EH (cell line): ENCODE data around the gene MGARP.
"Not testable (repeated sequence)": the region's sequence is repeated elsewhere in the genome, so short reads cannot be mapped to it uniquely, and the experiment has no call there.

Experiments used
- DNase-seq: peaks from one replicate; pipeline ENCODE4 v3.0.0-alpha.2; 2015; ENCODE audit warnings: low read depth

Gene MGARP

DNA sequence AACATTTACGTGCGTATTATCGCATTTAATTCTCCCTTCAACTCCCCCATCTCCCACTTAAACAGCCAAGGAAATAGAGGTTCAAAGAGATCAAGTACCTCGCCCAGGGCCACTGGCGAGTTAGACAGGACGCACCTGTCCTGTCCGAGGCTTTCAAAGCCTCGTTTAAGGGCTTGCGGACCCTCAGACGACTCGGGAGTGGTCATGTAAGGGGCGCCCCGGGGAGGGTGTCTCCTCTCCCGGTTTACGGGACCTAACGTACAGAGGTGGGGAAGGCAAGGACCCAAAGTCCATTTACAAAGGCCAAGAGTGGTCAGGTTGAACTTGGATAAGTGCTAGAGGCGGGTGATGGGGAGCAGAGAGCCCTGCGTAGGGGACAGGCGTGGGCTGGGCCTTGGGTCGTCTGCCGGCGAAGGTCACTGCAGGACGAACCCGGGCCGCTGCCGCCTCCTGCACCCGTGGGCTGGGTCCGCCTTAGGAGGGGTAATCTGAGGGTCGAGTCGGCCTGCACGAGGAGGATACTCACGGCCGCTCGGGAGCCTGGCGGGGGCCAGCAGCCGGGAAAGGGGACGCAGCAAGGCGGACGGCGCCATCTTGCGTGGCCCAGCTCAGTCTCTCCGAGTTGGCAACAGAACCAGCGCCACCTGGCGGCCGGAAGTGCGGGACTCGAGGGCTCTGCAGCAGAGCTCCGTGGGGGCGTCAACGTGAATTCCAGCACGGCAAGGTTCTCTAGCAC, 15.3 kb upstream of the MGARP start:
- peak; percentile 90 for DNase-seq

DNA sequence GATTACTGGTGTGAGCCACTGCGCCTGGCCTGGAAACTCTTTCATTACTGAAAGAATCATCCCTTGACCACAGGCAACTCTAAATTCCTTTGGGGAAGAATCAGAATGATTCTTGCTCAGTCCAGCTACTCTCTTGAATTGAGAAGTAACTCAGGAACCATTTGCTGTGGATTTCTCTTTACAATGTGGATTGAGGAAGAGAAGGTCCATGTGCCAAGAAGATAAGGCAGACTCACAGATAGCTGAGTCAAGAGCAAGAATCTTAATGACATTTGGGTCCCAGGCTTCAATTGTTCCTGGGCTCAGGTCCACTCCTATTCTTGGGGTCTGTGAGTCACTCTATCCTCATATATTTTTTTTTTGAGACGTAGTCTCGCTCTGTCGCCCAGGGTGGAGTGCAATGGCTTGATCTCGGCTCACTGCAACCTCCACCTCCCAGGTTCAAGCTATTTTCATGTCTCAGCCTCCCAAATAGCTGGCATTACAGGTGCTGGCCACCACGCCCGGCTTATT, 6.2 kb upstream of the MGARP start:
- no peak for DNase-seq

DNA sequence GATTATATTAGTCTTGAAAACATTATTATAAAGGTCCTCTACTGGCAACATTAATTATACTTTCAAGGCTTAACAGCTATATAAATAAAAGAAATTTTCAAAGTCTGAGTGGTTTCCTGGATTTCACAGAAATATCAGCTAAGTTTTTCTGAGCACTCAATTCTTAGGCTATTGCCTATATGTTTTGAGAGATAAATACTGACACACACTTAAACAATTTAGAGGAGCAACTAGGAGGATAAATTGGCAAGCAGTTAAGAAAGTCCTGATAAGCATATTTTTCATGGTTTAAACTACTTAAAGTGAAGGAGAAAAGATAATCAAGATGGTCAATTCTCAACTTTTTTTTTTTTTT, 2.7 kb upstream of the MGARP start:
- DNase-seq = peak; percentile 56

DNA sequence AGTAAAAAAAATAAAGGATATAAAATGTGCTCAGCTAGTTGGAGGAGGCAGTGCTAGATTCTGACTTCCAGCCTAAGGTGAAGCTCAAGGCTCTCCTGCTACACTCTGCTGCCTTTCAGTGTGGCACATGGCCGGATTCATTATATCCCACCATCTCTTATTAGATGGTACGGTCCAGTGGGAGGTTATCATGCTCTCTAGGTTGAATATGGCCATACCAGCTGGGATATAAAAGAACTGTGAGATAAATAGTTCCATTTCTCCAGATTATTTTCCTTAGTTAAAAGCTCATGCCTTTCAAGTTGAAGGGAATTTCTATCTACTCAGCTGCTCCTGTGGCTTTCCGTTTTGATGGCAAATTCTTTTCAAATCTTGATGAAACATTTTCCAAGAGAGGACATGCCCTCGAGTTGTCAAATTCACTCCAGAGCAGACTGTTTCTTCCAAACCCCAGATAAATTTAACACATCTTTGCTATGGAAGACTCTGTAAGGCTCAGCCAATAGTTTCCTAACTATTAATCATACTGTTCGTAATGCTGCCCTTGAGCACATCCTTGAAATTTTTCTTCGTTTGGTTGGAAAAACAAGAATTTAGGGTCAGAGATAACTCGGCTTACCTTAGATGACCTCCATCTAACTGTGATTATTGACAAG, 2.2 kb upstream of the MGARP start:
- peak; percentile 81 for DNase-seq

DNA sequence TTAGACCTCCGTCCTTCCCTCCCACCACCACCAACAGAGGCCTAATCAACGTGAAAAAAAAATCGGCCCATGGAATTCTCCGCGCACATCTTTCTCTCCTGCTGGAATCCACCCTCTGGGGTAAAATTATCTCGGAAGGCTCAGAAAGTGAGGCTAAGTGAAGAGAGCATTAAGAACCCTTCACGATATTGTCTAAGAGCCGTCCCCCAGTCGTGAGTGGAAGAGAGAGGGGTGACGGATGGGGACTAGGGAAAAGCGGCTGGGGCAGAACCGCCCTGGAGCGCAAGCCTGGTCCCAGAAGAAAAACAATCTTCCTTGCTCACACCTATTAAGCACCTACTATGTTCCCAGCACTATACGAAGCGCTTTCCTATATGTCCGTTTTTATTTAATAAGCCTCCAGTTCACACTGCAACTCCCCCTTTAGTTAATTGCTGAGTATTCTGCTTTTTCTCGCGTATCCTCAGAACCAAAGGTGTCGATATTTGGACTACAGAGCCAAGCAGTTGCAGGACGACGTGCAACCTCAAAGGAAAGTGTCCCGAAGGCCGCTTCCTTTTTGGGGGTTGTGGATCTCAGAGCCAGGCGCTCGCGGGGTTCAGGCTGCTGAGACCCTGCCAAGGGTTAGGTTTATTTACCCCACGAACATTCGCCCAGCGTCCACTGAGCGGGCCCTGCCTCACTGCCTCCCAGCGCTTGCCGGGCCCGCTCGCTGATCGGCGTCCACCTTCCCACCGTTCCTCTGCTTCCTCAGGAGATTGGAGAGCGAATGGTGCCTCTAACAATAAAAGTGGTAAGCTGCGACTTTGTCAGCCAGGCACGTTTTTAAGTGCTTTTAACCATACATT, 889 bp downstream of the MGARP start:
- peak; percentile 23 for DNase-seq

DNA sequence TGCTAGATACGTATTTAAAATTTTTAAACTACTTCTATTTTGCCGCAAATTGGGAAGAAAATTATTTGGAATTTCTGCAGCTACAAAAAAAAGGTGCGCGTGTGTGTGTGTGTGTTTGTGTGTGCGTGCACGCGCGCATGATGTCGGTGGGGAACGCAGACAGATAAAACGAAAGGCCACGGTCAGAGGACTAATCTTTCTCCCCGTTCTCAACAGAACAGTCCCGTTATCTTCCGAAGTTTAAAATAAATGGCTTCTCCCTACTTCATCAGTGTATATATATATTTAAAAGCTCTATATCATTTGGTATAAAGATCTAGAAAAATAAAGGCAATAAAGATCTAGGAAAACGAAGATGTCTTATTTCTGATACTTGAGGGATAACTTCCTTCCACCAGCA, 1.5 kb downstream of the MGARP start:
- DNase-seq = no peak

DNA sequence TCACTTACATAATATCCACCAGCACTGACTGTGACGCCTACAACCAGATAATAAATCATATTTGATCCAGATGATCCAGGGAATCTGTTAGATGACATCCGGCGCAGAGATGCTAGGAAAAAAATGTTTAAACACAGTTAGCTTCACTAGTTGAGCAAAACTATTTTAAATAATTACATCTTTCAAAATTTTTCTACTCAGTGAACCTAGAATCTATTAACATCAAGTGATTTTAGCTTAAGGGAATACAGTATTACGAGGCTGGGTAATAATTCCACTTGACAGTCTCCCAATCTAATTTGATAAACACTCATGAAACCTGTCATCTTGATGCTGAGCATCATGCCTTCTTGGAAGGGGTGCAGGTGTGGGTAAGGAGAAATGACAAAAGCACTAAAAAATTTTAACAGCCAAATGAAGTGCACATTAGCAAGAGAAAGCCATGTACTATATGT, 4.7 kb downstream of the MGARP start:
- DNase-seq = no peak

DNA sequence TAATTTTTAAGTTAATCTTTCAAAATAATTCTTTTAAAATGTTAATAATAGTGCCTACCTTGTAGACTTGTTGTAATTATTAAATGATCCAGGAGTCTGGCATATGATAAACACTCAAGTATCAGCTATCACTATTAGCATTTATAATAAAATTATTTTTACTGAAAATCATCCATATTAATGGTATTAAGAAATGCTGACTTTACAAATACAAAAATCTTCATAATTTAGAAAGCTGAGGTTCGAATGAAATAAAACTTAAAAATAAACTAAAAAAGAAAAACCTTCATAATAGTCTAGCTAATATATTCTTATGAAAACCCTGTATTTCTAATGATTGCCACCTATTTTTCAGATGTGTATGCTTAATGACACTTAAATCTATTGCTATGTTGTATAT, 5.2 kb downstream of the MGARP start:
- no peak for DNase-seq

DNA sequence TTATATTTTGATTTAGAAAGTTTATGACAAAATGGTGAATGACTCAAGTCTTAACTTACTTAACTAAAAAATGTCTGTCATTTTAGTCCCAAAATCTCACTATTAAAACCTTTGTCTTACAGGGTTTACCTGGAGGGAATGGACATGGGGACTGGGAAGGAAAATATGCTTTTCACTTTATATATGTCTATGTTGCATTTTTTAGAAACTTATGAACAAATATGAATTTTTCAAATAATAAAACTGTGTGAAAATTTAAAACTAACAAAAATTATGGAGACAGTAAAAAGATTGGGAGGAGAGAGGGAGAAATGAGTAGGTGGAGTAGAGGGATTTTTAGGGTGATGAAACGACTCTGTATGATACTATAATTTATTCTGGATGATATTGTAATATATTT, 6.2 kb downstream of the MGARP start:
- no peak for DNase-seq

DNA sequence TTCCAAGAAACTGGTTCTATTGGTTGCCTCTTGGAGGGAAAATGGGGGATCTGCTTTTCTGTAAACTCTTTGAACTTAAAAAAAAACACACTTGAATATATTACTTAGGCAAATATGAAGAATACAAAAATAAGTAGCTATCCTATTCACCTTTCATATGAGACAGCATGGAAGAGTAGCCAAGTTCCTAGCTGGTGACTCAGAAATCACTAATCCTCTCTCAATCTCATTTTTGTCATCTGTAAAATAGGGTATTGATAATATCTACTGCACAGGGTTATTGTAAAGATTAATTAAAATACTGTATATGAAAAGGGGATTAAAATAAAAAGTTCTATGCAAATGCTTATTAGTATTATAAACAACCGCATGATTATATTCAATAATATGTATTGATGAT, 12.7 kb downstream of the MGARP start:
- no peak for DNase-seq

DNA sequence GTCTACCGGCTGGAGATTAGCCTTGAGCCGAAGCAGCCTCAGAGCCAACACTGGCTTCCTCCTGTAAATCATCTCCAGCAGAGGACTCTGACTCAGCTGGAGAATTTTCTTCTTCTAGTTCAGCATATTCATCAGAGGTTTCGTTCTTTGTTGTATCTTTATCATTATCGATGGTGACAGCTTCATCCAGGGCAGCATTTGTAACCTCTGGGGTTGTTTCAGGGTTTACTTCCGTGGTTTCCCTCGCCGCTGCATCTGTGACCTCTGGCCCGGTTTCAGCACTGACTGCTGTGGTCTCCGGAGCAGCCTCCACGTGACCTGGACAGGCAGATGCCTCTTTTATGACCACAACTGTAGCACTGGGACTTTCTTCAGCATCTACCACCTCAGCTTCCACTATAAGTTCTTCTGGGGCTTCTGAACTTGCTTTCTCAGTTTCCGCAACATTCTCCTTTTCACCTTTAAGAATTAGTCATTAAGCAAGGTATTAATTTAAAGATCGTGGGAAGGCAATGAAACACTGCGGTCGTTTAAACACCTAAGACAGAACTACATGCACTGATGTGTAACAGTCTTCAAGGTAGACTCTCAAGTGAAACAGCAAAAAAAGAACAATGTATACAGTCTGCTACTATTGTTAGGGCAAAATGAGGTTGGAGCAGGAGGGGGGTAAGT, 13.3 kb downstream of the MGARP start:
- peak; percentile 90 for DNase-seq

DNA sequence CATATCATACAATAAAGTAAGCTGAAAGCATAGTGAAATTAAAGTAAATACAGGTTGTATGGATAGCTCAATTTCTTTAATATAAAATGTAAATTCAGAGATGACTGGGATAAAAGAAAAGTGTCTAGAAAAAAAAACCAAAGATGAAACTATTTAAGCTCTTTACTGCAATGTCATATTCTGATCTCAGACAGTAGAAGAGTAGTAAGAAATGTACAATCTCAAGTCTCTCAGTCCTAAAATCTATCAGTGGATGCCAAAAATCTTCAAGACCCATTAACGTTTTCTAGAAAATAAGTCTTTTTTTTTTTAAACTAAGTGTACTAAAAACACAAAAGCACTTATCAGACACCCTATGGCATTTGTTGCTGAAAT, 13.8 kb downstream of the MGARP start:
- no peak for DNase-seq

DNA sequence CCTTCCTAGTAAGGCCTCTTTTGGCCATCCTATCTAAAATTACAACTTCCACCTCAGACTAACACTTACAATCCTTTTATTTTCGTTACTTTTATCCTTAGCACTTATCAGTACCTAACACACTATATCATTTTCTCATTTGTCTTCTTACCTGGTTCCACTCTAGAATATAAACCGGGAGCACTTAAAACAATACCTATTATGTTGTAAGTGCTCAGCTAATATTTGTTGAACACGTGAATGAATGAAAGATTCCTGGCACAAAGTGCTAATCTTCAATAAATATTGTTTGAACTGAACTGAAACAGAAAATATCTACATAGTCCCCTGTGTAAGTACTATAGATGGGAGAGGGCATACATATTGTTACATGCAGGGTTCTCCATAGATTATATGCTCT, 14.4 kb downstream of the MGARP start:
- DNase-seq = no peak

DNA sequence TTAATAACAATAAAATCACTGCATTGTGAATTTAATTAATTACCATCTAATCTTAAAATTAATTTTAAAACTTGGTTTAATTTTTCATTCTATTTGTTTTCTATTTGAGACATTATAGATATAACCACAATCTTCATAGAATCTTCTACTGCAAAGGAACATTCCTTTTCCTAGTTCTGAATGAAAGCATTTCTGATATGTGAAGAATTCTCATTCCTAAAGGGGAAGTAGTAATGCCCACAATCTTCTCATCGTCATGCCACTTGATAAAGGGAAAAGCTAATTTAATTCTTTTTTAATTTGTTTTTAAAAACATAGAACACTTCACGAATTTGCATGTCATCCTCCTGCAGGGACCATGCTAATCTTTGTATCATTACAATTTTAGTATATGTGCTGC, 23.7 kb downstream of the MGARP start:
- peak; percentile 50 for DNase-seq

DNA sequence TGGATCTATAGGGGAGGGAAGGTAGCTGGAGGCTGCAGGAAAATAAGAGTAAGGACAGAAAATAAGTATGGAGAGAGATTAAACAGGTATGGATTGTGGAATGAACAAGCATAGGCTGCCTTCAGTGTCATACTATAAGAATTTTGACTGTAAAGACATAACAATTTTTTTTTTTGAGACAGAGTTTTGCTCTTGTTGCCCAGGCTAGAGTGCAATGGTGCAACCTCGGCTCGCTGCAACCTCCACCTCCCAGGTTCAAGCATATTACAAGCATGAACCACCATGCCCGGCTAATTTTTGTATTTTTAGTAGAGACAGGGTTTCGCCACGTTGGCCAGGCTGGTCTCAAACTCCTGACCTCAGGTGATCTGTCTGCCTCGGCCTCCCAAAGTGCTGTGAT, 24.4 kb downstream of the MGARP start:
- DNase-seq = not testable (repeated sequence)

DNA sequence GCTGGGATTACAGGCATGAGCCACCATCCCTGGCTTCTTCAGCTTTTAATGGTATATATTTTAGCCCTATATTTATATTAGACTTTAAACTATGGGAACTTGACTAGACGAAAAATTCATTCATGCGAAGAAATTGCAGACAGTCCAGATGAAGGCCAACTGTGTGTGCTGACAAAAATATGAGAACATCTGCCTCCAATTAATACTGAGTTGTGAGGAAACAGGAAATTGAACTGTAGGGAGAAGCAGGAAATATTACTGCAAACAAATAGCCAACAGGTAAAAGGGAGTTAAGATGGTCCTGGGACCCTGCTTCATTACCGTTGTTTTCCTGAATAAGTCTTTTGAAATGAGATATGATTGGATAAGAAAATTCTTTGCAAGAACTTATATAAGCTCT, 26.3 kb downstream of the MGARP start:
- DNase-seq = peak; percentile 71

DNA sequence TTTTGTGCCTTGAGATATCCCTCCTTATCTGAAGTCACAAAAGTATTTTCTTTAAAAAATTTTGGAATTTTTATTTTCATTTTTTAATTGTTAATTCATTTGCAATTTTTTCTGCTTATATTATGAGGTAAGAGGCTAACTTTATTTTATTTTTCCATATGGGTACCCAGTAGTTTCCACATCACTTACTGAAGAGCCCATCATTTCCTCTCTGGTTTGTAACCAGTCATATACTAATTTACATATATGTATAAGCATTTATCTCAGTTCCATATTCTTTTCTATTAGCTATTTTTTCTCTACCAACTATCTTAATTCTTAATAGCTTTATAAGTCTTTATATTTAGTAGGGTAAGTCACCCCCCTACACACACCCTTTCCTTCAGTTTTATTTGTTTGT, 27.0 kb downstream of the MGARP start:
- DNase-seq = no peak

DNA sequence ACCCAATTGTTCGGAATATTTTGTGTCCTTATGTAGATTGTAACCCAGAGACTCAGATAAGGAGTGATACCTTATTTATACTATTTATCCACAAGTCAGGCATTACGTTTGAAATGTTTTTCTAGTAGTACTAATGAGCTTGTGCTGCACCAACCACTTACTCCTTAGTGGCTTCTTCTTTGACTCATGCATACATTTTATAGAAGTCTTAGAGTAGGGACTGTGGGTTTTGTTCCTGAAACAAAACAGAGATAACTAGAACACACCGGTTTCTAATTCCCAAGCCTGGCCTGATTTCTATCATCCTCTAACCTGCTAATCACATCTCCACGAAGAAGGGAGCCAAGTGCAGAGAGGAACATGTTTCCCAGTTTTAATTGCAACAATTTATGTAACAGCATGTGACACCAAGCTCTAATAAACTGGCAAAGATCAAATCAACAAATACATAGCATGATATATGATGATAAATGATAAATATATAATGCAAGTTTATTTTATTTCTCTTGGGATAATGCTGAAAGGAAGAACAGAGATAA, 32.3 kb downstream of the MGARP start:
- peak; percentile 64 for DNase-seq

DNA sequence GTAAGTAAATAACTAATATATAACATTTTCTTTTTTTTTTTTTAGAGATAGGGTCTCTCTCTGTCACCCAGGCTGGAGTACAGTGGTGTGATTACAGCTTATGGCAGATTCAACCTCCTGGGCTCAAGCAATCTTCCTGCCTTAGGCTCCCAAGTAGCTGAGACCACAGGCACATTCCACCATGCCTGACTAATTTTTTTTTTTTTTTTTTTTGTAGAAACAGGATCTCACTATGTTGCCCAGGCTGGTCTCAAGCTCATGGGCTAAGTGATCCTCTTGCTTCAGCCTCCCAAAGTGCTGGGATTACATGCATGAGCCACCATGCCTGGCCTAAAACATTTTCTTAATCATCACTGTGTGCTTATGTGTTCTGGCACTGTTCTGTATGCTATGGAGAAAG, 32.8 kb downstream of the MGARP start:
- DNase-seq = peak; percentile 82

DNA sequence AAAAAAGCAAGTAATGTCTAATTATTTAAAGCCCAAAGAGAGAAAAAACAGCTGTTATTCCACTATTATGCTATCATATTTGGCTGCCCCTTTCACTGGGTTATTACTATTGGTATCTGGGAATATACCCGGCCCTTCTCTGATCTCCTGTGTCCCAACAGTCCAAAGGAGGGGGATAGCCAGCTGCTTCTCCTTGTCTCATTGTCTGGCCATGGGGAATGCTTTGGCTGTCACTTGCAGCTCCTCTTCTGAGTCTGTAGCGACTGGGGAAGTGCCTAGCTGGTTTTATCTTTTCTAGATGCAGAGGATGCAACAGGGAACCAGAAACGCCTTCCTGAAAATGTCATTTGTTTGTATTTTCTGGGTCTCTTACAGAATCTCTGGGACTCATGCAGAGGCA, 33.9 kb downstream of the MGARP start:
- DNase-seq = no peak

DNA sequence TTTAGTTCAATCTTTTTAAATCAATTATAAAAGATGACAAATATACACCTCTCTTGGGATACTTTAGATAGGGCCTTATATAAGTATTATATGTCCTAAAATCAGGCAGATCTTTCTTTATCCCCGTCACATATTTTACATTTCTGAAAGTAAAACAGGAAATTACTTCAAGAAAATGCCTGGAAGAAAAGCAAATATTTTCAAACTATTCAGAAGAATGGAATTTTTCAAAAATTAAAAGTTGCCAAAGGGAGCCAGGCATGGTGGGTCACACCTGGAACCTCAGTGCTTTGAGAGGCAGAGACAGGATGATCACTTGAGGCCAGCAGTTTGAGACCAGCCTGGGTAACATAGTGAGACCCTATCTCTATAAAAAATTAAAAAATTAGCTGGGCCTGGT, 34.4 kb downstream of the MGARP start:
- DNase-seq = peak; percentile 76
